Calu3 (cell line): ENCODE results near the gene ZNF354C. TPM values are rescaled to one million over a fixed set of nuclear protein-coding genes. Genes with fewer than 3 reads are reported as not detected.

Experiments used
- BruUV-seq: library from RNA; stranded (reverse); fragments of 400-500 nt; replicated peaks from 2 replicates; lab custom pipeline; 2021; lab: Mats Ljungman, UMichigan
- CTCF ChIA-PET: fragments of 300-600 bp; sonication (Branson Sonifier 250); formaldehyde crosslinking; loops from one replicate; lab custom pipeline; 2022; ENCODE audit warnings: antibody characterized with exemption; lab: Charles Lee
- DNase-seq: peaks from one replicate; pipeline ENCODE4 v3.0.0; 2022
- H3K27ac Mint-ChIP-seq: one replicate; pipeline ENCODE4 v1.8.0; 2022; ENCODE audit warnings: mixed read lengths; ENCODE audit not compliant: unreplicated experiment
- H3K27me3 Mint-ChIP-seq: one replicate; pipeline ENCODE4 v1.8.0; 2022; ENCODE audit warnings: mixed read lengths; ENCODE audit not compliant: unreplicated experiment
- H3K36me3 Mint-ChIP-seq: one replicate; pipeline ENCODE4 v1.8.0; 2022; ENCODE audit warnings: mild to moderate bottlenecking, moderate library complexity, mixed read lengths; ENCODE audit not compliant: insufficient read depth, unreplicated experiment
- H3K4me1 Mint-ChIP-seq: one replicate; pipeline ENCODE4 v1.8.0; 2022; ENCODE audit warnings: mild to moderate bottlenecking, low read depth, mixed read lengths; ENCODE audit not compliant: unreplicated experiment
- H3K4me3 Mint-ChIP-seq: one replicate; pipeline ENCODE4 v1.8.0; 2022; ENCODE audit warnings: mild to moderate bottlenecking, low read depth, moderate library complexity, mixed read lengths; ENCODE audit not compliant: unreplicated experiment
- H3K9me3 Mint-ChIP-seq: one replicate; pipeline ENCODE4 v1.8.0; 2022; ENCODE audit warnings: low read depth, mixed read lengths; ENCODE audit not compliant: unreplicated experiment
- CTCF ChIP-seq: fragments of 200-600 bp; IDR thresholded peaks from one replicate; pipeline ENCODE4 v1.8.0; 2022; ENCODE audit warnings: antibody characterized with exemption; ENCODE audit not compliant: unreplicated experiment
- intact Hi-C: fragments of 100-400 bp; cut with micrococcal nuclease; formaldehyde crosslinking; loops from one replicate; pipeline ENCODE4 v1.10.0; 2022; ENCODE audit not compliant: unreplicated experiment
- total RNA-seq: library from RNA; stranded (reverse); gene quantifications from 2 replicates; pipeline ENCODE4 v1.2.3, GENCODE V29; 2022

The ZNF354C gene
- total RNA-seq, 1 experiment from 2014 or later = 2.1 TPM

GRCh38 chr5:179115307-179115706, 55.1 kb downstream of the ZNF354C start:
- TF ChIP-seq CTCF = no peak
- H3K4me1 Mint-ChIP-seq = no peaks in the 10 kb centered on the region
- H3K4me3 Mint-ChIP-seq = no peak overlapping the region
- H3K36me3 Mint-ChIP-seq = no peaks in the 10 kb centered on the region
- intact Hi-C loops = no loop called here
- no TSS peak for BruUV-seq
- DNase-seq = no peak
- no peaks in the 10 kb centered on the region for H3K27me3 Mint-ChIP-seq
- peaks cover 32% of the 10 kb centered on the region for H3K9me3 Mint-ChIP-seq
- CTCF ChIA-PET = no interaction called here
- no peak overlapping the region for H3K27ac Mint-ChIP-seq

GRCh38 chr5:179115845-179116524, 55.8 kb downstream of the ZNF354C start:
- CTCF ChIA-PET = interaction anchor here (0.6 kb wide), 1 partner anchor 12 kb away, joined by 3 read pairs; no protein-coding TSS in a partner anchor
- TF ChIP-seq CTCF = no peak
- no peak for DNase-seq
- no TSS peak for BruUV-seq
- H3K9me3 Mint-ChIP-seq = peaks cover 32% of the 10 kb centered on the region
- no peak overlapping the region for H3K4me3 Mint-ChIP-seq
- no peaks in the 10 kb centered on the region for H3K36me3 Mint-ChIP-seq
- no peak overlapping the region for H3K27ac Mint-ChIP-seq
- no peaks in the 10 kb centered on the region for H3K27me3 Mint-ChIP-seq
- H3K4me1 Mint-ChIP-seq = no peaks in the 10 kb centered on the region
- intact Hi-C loops = no loop called here

- Mint-ChIP-seq H3K4me1 (no peaks in the 10 kb centered on the region), H3K27me3 (no peaks in the 10 kb centered on the region), H3K9me3 (peaks cover 30% of the 10 kb centered on the region), H3K36me3 (no peaks in the 10 kb centered on the region), H3K27ac (no peak overlapping the region), H3K4me3 (no peak overlapping the region)
- no TSS peak for BruUV-seq
- DNase-seq = no peak
- CTCF ChIA-PET = no interaction called here
- no peak for TF ChIP-seq CTCF
- intact Hi-C loops = no loop called here
Observed at GRCh38 chr5:179118338-179118737, 58.2 kb downstream of the ZNF354C start.

GRCh38 chr5:179118756-179119414, 58.7 kb downstream of the ZNF354C start:
- no peak overlapping the region for H3K27ac Mint-ChIP-seq
- DNase-seq = no peak
- BruUV-seq = no TSS peak
- H3K4me3 Mint-ChIP-seq = no peak overlapping the region
- no peak for TF ChIP-seq CTCF
- peaks cover 25% of the 10 kb centered on the region for H3K9me3 Mint-ChIP-seq
- intact Hi-C loops = no loop called here
- H3K4me1 Mint-ChIP-seq = no peaks in the 10 kb centered on the region
- H3K36me3 Mint-ChIP-seq = no peaks in the 10 kb centered on the region
- CTCF ChIA-PET = no interaction called here
- H3K27me3 Mint-ChIP-seq = no peaks in the 10 kb centered on the region
